Neuronal stem cell (in vitro differentiated cells): Measurements from ENCODE around the gene LRRC61.

ENCODE experiments used
- DNase-seq: peaks from one replicate; pipeline ENCODE4 v3.0.0-alpha.2; 2013; ENCODE audit warnings: low spot score
- H2AFZ ChIP-seq: one replicate; pipeline ENCODE4 v1.6.1; 2013; ENCODE audit warnings: mild to moderate bottlenecking, low read length, inconsistent platforms
- H2AK5ac ChIP-seq: 2 replicates; pipeline ENCODE4 v1.6.1; 2013; ENCODE audit warnings: low read depth, mild to moderate bottlenecking, inconsistent platforms, low read length, moderate library complexity, mixed read lengths
- H2BK120ac ChIP-seq: 2 replicates; pipeline ENCODE4 v1.6.1; 2013; ENCODE audit warnings: low read depth, mild to moderate bottlenecking, inconsistent platforms, low read length, moderate library complexity, mixed read lengths
- H2BK12ac ChIP-seq: one replicate; pipeline ENCODE4 v1.6.1; 2013; ENCODE audit warnings: low read length, inconsistent platforms
- H2BK15ac ChIP-seq: 2 replicates; pipeline ENCODE4 v1.6.1; 2013; ENCODE audit warnings: mild to moderate bottlenecking, low read length, inconsistent platforms, mixed read lengths
- H2BK5ac ChIP-seq: one replicate; pipeline ENCODE4 v1.6.1; 2013; ENCODE audit warnings: inconsistent platforms, mild to moderate bottlenecking, low read length, moderate library complexity
- H3K14ac ChIP-seq: one replicate; pipeline ENCODE4 v1.6.1; 2013; ENCODE audit warnings: low read length, inconsistent platforms
- H3K18ac ChIP-seq: 2 replicates; pipeline ENCODE4 v1.6.1; 2013; ENCODE audit warnings: low read length, inconsistent platforms
- H3K23ac ChIP-seq: 2 replicates; pipeline ENCODE4 v1.6.1; 2013; ENCODE audit warnings: low read depth, mild to moderate bottlenecking, mixed read lengths, low read length, inconsistent platforms; ENCODE audit not compliant: poor library complexity
- H3K27ac ChIP-seq: replicated peaks from 3 replicates; pipeline ENCODE4 v1.5.1; 2013; ENCODE audit warnings: low read length, inconsistent platforms
- H3K27me3 ChIP-seq, 3 experiments: 2 replicates each; pipeline ENCODE4 v1.6.1; 2013; ENCODE audit warnings: low read length in 3 of 3, mild to moderate bottlenecking in 2 of 3, inconsistent platforms in 1 of 3, low read depth in 1 of 3, mixed read lengths in 1 of 3, moderate library complexity in 1 of 3; ENCODE audit not compliant: control insufficient read depth in 3 of 3, insufficient read depth in 3 of 3
- H3K36me3 ChIP-seq, 2 donors: replicated peaks in 1 of 2; 2 replicates each; pipeline ENCODE4 v1.6.1; 2013; ENCODE audit warnings: low read length in 2 of 2; ENCODE audit not compliant: control insufficient read depth in 2 of 2, insufficient read depth in 2 of 2
- H3K4ac ChIP-seq: 2 replicates; pipeline ENCODE4 v1.6.1; 2013; ENCODE audit warnings: inconsistent platforms, mild to moderate bottlenecking, low read length, moderate library complexity
- H3K4me1 ChIP-seq, 2 donors: 1 replicate in 1 of 2; 2 replicates in 1 of 2; pipeline ENCODE4 v1.6.1; 2013; ENCODE audit warnings: low read length in 2 of 2, low read depth in 1 of 2; ENCODE audit not compliant: control insufficient read depth in 2 of 2, insufficient read depth in 1 of 2
- H3K4me2 ChIP-seq: one replicate; pipeline ENCODE4 v1.6.1; 2013; ENCODE audit warnings: mild to moderate bottlenecking, low read length, inconsistent platforms; ENCODE audit not compliant: insufficient read depth, poor library complexity, severe bottlenecking
- H3K4me3 ChIP-seq, 2 donors: 2 replicates each; pipeline ENCODE4 v1.5.1; 2013; ENCODE audit warnings: low read length in 2 of 2, mild to moderate bottlenecking in 2 of 2, inconsistent platforms in 1 of 2, moderate library complexity in 1 of 2
- H3K79me1 ChIP-seq: one replicate; pipeline ENCODE4 v1.6.1; 2013; ENCODE audit warnings: low read depth, mild to moderate bottlenecking, inconsistent platforms, low read length, moderate library complexity
- H3K9ac ChIP-seq: one replicate; pipeline ENCODE4 v1.6.1; 2013; ENCODE audit warnings: mild to moderate bottlenecking, low read depth, low read length, inconsistent platforms; ENCODE audit not compliant: poor library complexity
- H3K9me3 ChIP-seq, 2 donors: replicated peaks in 1 of 2; 2 replicates each; pipeline versions ENCODE3 to v1.6.1; 2013; ENCODE audit warnings: low read length in 2 of 2, mild to moderate bottlenecking in 2 of 2, inconsistent platforms in 1 of 2, low read depth in 1 of 2, mixed read lengths in 1 of 2, moderate library complexity in 1 of 2; ENCODE audit not compliant: control insufficient read depth in 2 of 2, insufficient read depth in 1 of 2
- H4K8ac ChIP-seq: one replicate; pipeline ENCODE4 v1.6.1; 2013; ENCODE audit warnings: low read depth, mild to moderate bottlenecking, inconsistent platforms, low read length, moderate library complexity
- H4K91ac ChIP-seq: one replicate; pipeline ENCODE4 v1.6.1; 2013; ENCODE audit warnings: low read length, low read depth, mild to moderate bottlenecking, inconsistent platforms; ENCODE audit not compliant: poor library complexity
- WGBS, 2 donors: extraction: QIAGEN DNeasy Blood & Tissue Kit; methylation state at CpG; one replicate each; pipeline ENCODE4 v1.1.7; 2013; ENCODE audit warnings: missing lambda C conversion rate in 2 of 2, mixed read lengths in 1 of 2; ENCODE audit not compliant: insufficient read length in 2 of 2, insufficient replicate concordance in 1 of 2; ENCODE audit errors: extremely low coverage in 2 of 2; 5-methylcytosine and 5-hydroxymethylcytosine counted together

The LRRC61 gene

GRCh38 chr7:150337659-150338081, 14.5 kb downstream of the LRRC61 start:
- H3K79me1 ChIP-seq, result no peaks in the 10 kb centered on the region
- no CpG with 5 or more reads among the region's 6 CpGs for WGBS, 2 donors
- H3K4ac ChIP-seq, result no peak overlapping the region
- H3K14ac ChIP-seq, result no peak overlapping the region
- peak overlapping the region; percentile 54 for H3K9ac ChIP-seq
- H3K23ac ChIP-seq, result peak overlapping the region; percentile 11
- peak overlapping the region; percentile 26 for H4K8ac ChIP-seq
- H3K27me3 ChIP-seq, result peaks cover 12 to 38% (median 21%) of the 10 kb centered on the region in 3 experiments
- no peak overlapping the region for H2BK5ac ChIP-seq
- peaks cover 10% of the 10 kb centered on the region in 2 donors for H3K4me1 ChIP-seq
- H3K36me3 ChIP-seq, result no peaks in the 10 kb centered on the region
- no peak overlapping the region for H2AFZ ChIP-seq
- H3K18ac ChIP-seq, result peak overlapping the region; percentile 81
- no peak overlapping the region for H2BK12ac ChIP-seq
- H3K4me3 ChIP-seq, result no peak overlapping the region
- H2BK15ac ChIP-seq, result peak overlapping the region; percentile 76
- DNase-seq, result no peak
- H3K4me2 ChIP-seq, result no peak overlapping the region
- H2AK5ac ChIP-seq, result peak overlapping the region; percentile 69
- H2BK120ac ChIP-seq, result no peak overlapping the region
- no peak overlapping the region for H3K27ac ChIP-seq
- H4K91ac ChIP-seq, result no peak overlapping the region
- H3K9me3 ChIP-seq, result no peaks in the 10 kb centered on the region

GRCh38 chr7:150338166-150338829, 15.1 kb downstream of the LRRC61 start:
- H3K4me2 ChIP-seq, result no peak overlapping the region
- no peaks in the 10 kb centered on the region for H3K79me1 ChIP-seq
- H3K4me1 ChIP-seq, result peaks cover 10% of the 10 kb centered on the region in 2 donors
- H3K23ac ChIP-seq, result peak overlapping the region; percentile 58
- no peak overlapping the region for H2AFZ ChIP-seq
- peak overlapping the region; percentile 69 for H2BK5ac ChIP-seq
- no peak overlapping the region for H2BK15ac ChIP-seq
- H4K91ac ChIP-seq, result no peak overlapping the region
- peak overlapping the region; percentile 40 for H3K14ac ChIP-seq
- peak overlapping the region; percentile 81 for H2AK5ac ChIP-seq
- no peak overlapping the region for H3K9ac ChIP-seq
- H3K36me3 ChIP-seq, result no peaks in the 10 kb centered on the region
- H3K27ac ChIP-seq, result no peak overlapping the region
- WGBS, 2 donors, result no CpG with 5 or more reads among the region's 11 CpGs
- H3K4me3 ChIP-seq, result no peak overlapping the region
- H2BK12ac ChIP-seq, result no peak overlapping the region
- H2BK120ac ChIP-seq, result peak overlapping the region; percentile 51
- H4K8ac ChIP-seq, result no peak overlapping the region
- peak overlapping the region; percentile 42 for H3K18ac ChIP-seq
- H3K9me3 ChIP-seq, result no peaks in the 10 kb centered on the region
- DNase-seq, result no peak
- no peak overlapping the region for H3K4ac ChIP-seq
- H3K27me3 ChIP-seq, result peaks cover 13 to 44% (median 27%) of the 10 kb centered on the region in 3 experiments

- Histone ChIP-seq H3K4me3 (no peak overlapping the region), H3K79me1 (no peaks in the 10 kb centered on the region), H3K4ac (no peak overlapping the region), H2AK5ac (peak overlapping the region; percentile 53), H2BK12ac (no peak overlapping the region), H3K9ac (no peak overlapping the region), H2BK120ac (no peak overlapping the region), H3K9me3 (peaks cover 3 to 4% of the 10 kb centered on the region in 2 donors), H4K91ac (no peak overlapping the region), H3K23ac (peak overlapping the region; percentile 44), H3K27ac (no peak overlapping the region), H2BK15ac (peak overlapping the region; percentile 30), H2AFZ (no peak overlapping the region), H3K27me3 (peaks cover 13 to 49% (median 34%) of the 10 kb centered on the region in 3 experiments), H3K4me1 (peaks cover 10% of the 10 kb centered on the region in 2 donors), H3K18ac (peak overlapping the region; percentile 50), H3K14ac (no peak overlapping the region), H4K8ac (no peak overlapping the region), H3K4me2 (no peak overlapping the region), H3K36me3 (no peaks in the 10 kb centered on the region), H2BK5ac (peak overlapping the region; percentile 43)
- no CpG with 5 or more reads among the region's 9 CpGs for WGBS, 2 donors
- no peak for DNase-seq
These were observed 16.3 kb downstream of the LRRC61 start for GRCh38 chr7:150339409-150339809.

- Histone ChIP-seq H3K27me3 (peaks cover 13 to 49% (median 34%) of the 10 kb centered on the region in 3 experiments), H3K27ac (no peak overlapping the region), H3K9ac (peak overlapping the region; percentile 64), H3K4me3 (peak overlapping the region in 1 of 2 donors; percentile 45), H3K36me3 (no peaks in the 10 kb centered on the region), H3K79me1 (no peaks in the 10 kb centered on the region), H2BK120ac (no peak overlapping the region), H3K4me1 (peaks cover 10% of the 10 kb centered on the region in 2 donors), H3K14ac (peak overlapping the region; percentile 63), H3K18ac (peak overlapping the region; percentile 50), H4K8ac (no peak overlapping the region), H2AK5ac (peak overlapping the region; percentile 53), H2BK5ac (peak overlapping the region; percentile 43), H2BK12ac (no peak overlapping the region), H3K23ac (peak overlapping the region; percentile 44), H3K4me2 (peak overlapping the region; percentile 75), H2BK15ac (peak overlapping the region; percentile 30), H2AFZ (no peak overlapping the region), H4K91ac (no peak overlapping the region), H3K4ac (no peak overlapping the region), H3K9me3 (peaks cover 3 to 5% of the 10 kb centered on the region in 2 donors)
- no CpG with 5 or more reads among the region's 39 CpGs for WGBS, 2 donors
- DNase-seq, result no peak
These were observed 17.0 kb downstream of the LRRC61 start for GRCh38 chr7:150340024-150340749.
